ENCODE results near the gene SIGLEC6.

The SIGLEC6 gene

DNA sequence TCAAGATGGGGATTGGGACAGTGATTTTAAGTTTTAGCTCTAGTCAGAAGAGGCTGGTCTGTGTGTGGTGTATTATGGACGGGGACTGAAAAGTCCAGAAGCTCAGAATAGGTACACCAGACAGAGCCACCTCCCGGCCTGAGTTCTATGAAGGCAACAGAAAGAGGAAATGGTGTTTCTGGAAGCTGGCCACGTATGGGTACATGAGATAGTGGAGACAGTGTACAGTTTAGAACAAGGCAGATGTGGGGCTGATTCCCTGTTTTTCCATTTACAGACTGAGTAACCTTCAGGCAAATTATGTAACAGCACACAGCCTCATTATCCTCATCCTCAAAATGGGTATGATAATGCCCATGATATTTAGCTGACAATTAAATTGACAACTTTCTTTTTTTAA lies 40.9 kb upstream of the SIGLEC6 start:
- Histone ChIP-seq H3K9ac (ENCODE audit: low read length) (no peak overlapping the region), H3K27ac (ENCODE audit: low read depth, low read length) (no peak overlapping the region), H4K12ac (ENCODE audit: low read depth, low read length) (no peak overlapping the region), H3K4ac (ENCODE audit: low read depth, low read length) (peak overlapping the region; percentile 12), H3K4me3 (ENCODE audit: low read depth, low read length) (no peak overlapping the region), H3K79me2 (ENCODE audit: control insufficient read depth, insufficient read depth, low read length, poor library complexity) (no peaks in the 10 kb centered on the region), H2AFZ (ENCODE audit: insufficient read depth, low read length, poor library complexity) (no peak overlapping the region), H4K8ac (ENCODE audit: low read depth, low read length) (no peak overlapping the region), H3K18ac (ENCODE audit: low read length) (no peak overlapping the region), H2BK5ac (ENCODE audit: low read depth, low read length, poor library complexity) (no peak overlapping the region), H3K9me3 (ENCODE audit: insufficient read depth, low read depth, low read length) (no peaks in the 10 kb centered on the region), H3K23ac (ENCODE audit: low read length) (no peak overlapping the region), H3K14ac (ENCODE audit: low read length) (no peak overlapping the region), H3K36me3 (ENCODE audit: control insufficient read depth in 1 of 2, insufficient read depth in 2 of 2, low read length in 2 of 2) (peaks cover 3 to 15% of the 10 kb centered on the region in 2 experiments), H3K79me1 (ENCODE audit: low read length) (peaks cover 2% of the 10 kb centered on the region), H3K27me3 (ENCODE audit: insufficient read depth, low read length) (no peaks in the 10 kb centered on the region), H4K91ac (ENCODE audit: low read depth, low read length) (no peak overlapping the region), H2BK12ac (ENCODE audit: low read length) (no peak overlapping the region), H2BK120ac (ENCODE audit: insufficient read depth, low read length, poor library complexity) (no peak overlapping the region), H3K4me1 (ENCODE audit: control insufficient read depth in 1 of 2, insufficient read depth in 2 of 2, low read length in 2 of 2) (peaks cover 7 to 9% of the 10 kb centered on the region in 2 experiments), H2AK5ac (ENCODE audit: low read length) (no peak overlapping the region), H3K4me2 (ENCODE audit: low read length) (peak overlapping the region; percentile 79)
- no peak for DNase-seq
- WGBS (ENCODE audit: extremely low coverage, insufficient coverage, insufficient read length), result no CpG with 5 or more reads among the region's 3 CpGs

DNA sequence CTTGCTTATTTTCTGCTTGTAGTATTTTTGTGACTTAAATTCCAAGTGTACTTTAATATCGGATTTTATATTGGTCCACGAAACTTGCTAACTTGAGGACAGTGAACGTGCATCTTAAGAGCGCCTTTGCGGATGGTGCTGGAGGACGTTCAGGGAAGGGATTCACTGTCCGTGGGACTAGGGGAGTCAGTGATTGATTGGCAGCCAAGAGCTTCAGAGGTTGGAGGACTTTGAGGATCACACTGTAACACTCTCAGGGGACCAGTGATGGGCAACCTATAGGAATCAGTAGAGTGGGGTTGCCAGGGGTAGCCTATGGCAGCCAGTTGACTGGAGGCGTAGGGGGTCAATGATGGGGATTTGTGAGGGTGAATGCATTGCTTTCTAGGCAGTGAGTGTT lies 40.1 kb upstream of the SIGLEC6 start:
- Histone ChIP-seq H4K8ac (ENCODE audit: low read depth, low read length) (peak overlapping the region; percentile 32), H3K18ac (ENCODE audit: low read length) (peak overlapping the region; percentile 73), H3K4me2 (ENCODE audit: low read length) (peak overlapping the region; percentile 79), H3K36me3 (ENCODE audit: control insufficient read depth in 1 of 2, insufficient read depth in 2 of 2, low read length in 2 of 2) (peaks cover 3 to 13% of the 10 kb centered on the region in 2 experiments), H3K27ac (ENCODE audit: low read depth, low read length) (no peak overlapping the region), H3K4me3 (ENCODE audit: low read depth, low read length) (peak overlapping the region; percentile 86), H3K23ac (ENCODE audit: low read length) (no peak overlapping the region), H3K27me3 (ENCODE audit: insufficient read depth, low read length) (no peaks in the 10 kb centered on the region), H2AFZ (ENCODE audit: insufficient read depth, low read length, poor library complexity) (peak overlapping the region; percentile 30), H4K91ac (ENCODE audit: low read depth, low read length) (peak overlapping the region; percentile 52), H3K4ac (ENCODE audit: low read depth, low read length) (peak overlapping the region; percentile 77), H2AK5ac (ENCODE audit: low read length) (peak overlapping the region; percentile 66), H2BK120ac (ENCODE audit: insufficient read depth, low read length, poor library complexity) (no peak overlapping the region), H3K79me1 (ENCODE audit: low read length) (peaks cover 2% of the 10 kb centered on the region), H3K79me2 (ENCODE audit: control insufficient read depth, insufficient read depth, low read length, poor library complexity) (no peaks in the 10 kb centered on the region), H2BK5ac (ENCODE audit: low read depth, low read length, poor library complexity) (peak overlapping the region; percentile 51), H3K9me3 (ENCODE audit: insufficient read depth, low read depth, low read length) (no peaks in the 10 kb centered on the region), H4K12ac (ENCODE audit: low read depth, low read length) (peak overlapping the region; percentile 52), H3K4me1 (ENCODE audit: control insufficient read depth in 1 of 2, insufficient read depth in 2 of 2, low read length in 2 of 2) (peaks cover 7 to 9% of the 10 kb centered on the region in 2 experiments), H3K14ac (ENCODE audit: low read length) (peak overlapping the region; percentile 57), H2BK12ac (ENCODE audit: low read length) (no peak overlapping the region), H3K9ac (ENCODE audit: low read length) (no peak overlapping the region)
- DNase-seq, result peak in 1 of 2 donors; percentile 9
- WGBS (ENCODE audit: extremely low coverage, insufficient coverage, insufficient read length), result no CpG with 5 or more reads among the region's 8 CpGs

DNA sequence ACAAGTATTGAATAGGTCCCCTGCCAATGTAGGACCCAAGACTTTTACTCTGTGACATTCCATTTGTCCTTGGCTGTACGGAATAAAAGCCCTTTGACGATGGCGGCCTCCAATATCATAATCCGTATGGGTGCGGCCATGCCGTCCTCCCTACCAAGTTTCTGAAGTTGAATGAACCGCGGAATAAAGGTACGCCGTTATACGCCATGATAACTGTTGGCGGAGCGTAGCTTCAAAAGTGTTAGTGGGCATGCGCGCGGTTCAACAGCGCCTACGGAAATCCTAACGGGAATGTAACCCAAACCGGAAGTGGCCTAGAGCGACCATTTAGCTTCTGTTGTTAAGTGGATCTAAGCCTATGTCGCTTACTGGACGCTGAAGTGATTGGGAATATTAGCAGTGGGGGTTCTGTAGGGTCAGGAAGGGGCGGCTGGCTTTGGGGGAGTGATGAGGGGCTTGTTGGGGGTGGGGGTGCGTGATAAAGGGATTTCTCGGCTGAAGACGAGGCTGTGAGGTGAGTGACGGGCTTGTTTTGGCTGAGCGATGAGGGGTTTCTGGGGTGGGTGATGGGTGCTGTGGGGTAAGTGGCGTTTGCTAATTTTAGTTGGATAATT lies 39.6 kb upstream of the SIGLEC6 start, which contains the start of gene ZNF175:
Gene ZNF175, plus strand, starts transcription at position 322 of the 614 bp plus-strand sequence. CDS start 2,047 bp downstream, outside the sequence.
- H3K23ac ChIP-seq (ENCODE audit: low read length), result no peak within 1 kb of the TSS
- peak within 1 kb of the TSS; percentile 73 for H3K18ac ChIP-seq (ENCODE audit: low read length)
- H3K4me1 ChIP-seq (ENCODE audit: control insufficient read depth in 1 of 2, insufficient read depth in 2 of 2, low read length in 2 of 2), result peaks cover 9 to 11% of the 10 kb centered on the region in 2 experiments
- no CpG with 5 or more reads among the region's 30 CpGs for WGBS (ENCODE audit: extremely low coverage, insufficient coverage, insufficient read length)
- H3K14ac ChIP-seq (ENCODE audit: low read length), result peak within 1 kb of the TSS; percentile 57
- H4K12ac ChIP-seq (ENCODE audit: low read depth, low read length), result peak within 1 kb of the TSS; percentile 52
- peaks cover 3 to 9% of the 10 kb centered on the region in 2 experiments for H3K36me3 ChIP-seq (ENCODE audit: control insufficient read depth in 1 of 2, insufficient read depth in 2 of 2, low read length in 2 of 2)
- peak; percentile 97 to 100 for DNase-seq
- peak within 1 kb of the TSS; percentile 82 for H4K8ac ChIP-seq (ENCODE audit: low read depth, low read length)
- H3K27ac ChIP-seq (ENCODE audit: low read depth, low read length), result no peak within 1 kb of the TSS
- peak within 1 kb of the TSS; percentile 33 for H2AFZ ChIP-seq (ENCODE audit: insufficient read depth, low read length, poor library complexity)
- H3K4me2 ChIP-seq (ENCODE audit: low read length), result peak within 1 kb of the TSS; percentile 79
- H3K9me3 ChIP-seq (ENCODE audit: insufficient read depth, low read depth, low read length), result peaks cover 2% of the 10 kb centered on the region
- H3K79me1 ChIP-seq (ENCODE audit: low read length), result peaks cover 4% of the 10 kb centered on the region
- peak within 1 kb of the TSS; percentile 77 for H3K4ac ChIP-seq (ENCODE audit: low read depth, low read length)
- peak within 1 kb of the TSS; percentile 86 for H4K91ac ChIP-seq (ENCODE audit: low read depth, low read length)
- peak within 1 kb of the TSS; percentile 86 for H3K4me3 ChIP-seq (ENCODE audit: low read depth, low read length)
- peak within 1 kb of the TSS; percentile 66 for H2AK5ac ChIP-seq (ENCODE audit: low read length)
- H2BK120ac ChIP-seq (ENCODE audit: insufficient read depth, low read length, poor library complexity), result no peak within 1 kb of the TSS
- H2BK12ac ChIP-seq (ENCODE audit: low read length), result no peak within 1 kb of the TSS
- peak within 1 kb of the TSS; percentile 51 for H2BK5ac ChIP-seq (ENCODE audit: low read depth, low read length, poor library complexity)
- peak within 1 kb of the TSS; percentile 53 for H3K9ac ChIP-seq (ENCODE audit: low read length)
- H3K27me3 ChIP-seq (ENCODE audit: insufficient read depth, low read length), result no peaks in the 10 kb centered on the region
- H3K79me2 ChIP-seq (ENCODE audit: control insufficient read depth, insufficient read depth, low read length, poor library complexity), result no peaks in the 10 kb centered on the region

DNA sequence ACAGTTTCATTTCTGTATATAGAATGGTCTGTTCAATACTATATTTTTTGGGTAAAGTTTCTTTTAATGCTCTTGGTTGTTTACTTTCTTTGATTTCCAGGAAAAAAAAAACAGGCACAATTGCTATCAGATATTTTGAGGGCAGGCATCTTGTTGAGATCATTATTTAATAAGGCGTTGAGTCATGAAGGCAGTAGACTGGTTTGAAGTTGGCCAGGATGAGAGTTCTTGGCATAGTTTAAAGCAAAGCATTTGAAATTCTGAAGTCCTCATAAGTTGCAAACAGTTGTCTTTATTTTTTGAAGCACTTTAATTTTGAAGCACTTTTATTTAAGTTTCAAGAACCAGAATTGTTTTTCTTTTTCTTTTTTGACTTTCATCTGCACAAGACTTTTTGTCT lies 37.0 kb upstream of the SIGLEC6 start:
- Histone ChIP-seq H3K4ac (ENCODE audit: low read depth, low read length) (no peak overlapping the region), H2BK5ac (ENCODE audit: low read depth, low read length, poor library complexity) (no peak overlapping the region), H4K8ac (ENCODE audit: low read depth, low read length) (no peak overlapping the region), H3K79me2 (ENCODE audit: control insufficient read depth, insufficient read depth, low read length, poor library complexity) (no peaks in the 10 kb centered on the region), H4K12ac (ENCODE audit: low read depth, low read length) (no peak overlapping the region), H2AK5ac (ENCODE audit: low read length) (no peak overlapping the region), H3K79me1 (ENCODE audit: low read length) (peaks cover 4% of the 10 kb centered on the region), H4K91ac (ENCODE audit: low read depth, low read length) (no peak overlapping the region), H2BK120ac (ENCODE audit: insufficient read depth, low read length, poor library complexity) (no peak overlapping the region), H3K4me2 (ENCODE audit: low read length) (no peak overlapping the region), H3K4me1 (ENCODE audit: control insufficient read depth in 1 of 2, insufficient read depth in 2 of 2, low read length in 2 of 2) (peaks cover 14 to 17% of the 10 kb centered on the region in 2 experiments), H3K9ac (ENCODE audit: low read length) (no peak overlapping the region), H3K9me3 (ENCODE audit: insufficient read depth, low read depth, low read length) (peaks cover 12% of the 10 kb centered on the region), H3K23ac (ENCODE audit: low read length) (no peak overlapping the region), H3K27me3 (ENCODE audit: insufficient read depth, low read length) (no peaks in the 10 kb centered on the region), H3K18ac (ENCODE audit: low read length) (no peak overlapping the region), H2BK12ac (ENCODE audit: low read length) (no peak overlapping the region), H3K14ac (ENCODE audit: low read length) (no peak overlapping the region), H3K36me3 (ENCODE audit: control insufficient read depth in 1 of 2, insufficient read depth in 2 of 2, low read length in 2 of 2) (peaks cover 3 to 5% of the 10 kb centered on the region in 2 experiments), H2AFZ (ENCODE audit: insufficient read depth, low read length, poor library complexity) (no peak overlapping the region), H3K4me3 (ENCODE audit: low read depth, low read length) (no peak overlapping the region), H3K27ac (ENCODE audit: low read depth, low read length) (no peak overlapping the region)
- peak in 1 of 2 donors; percentile 46 for DNase-seq
- no CpG with 5 or more reads among the region's 1 CpG for WGBS (ENCODE audit: extremely low coverage, insufficient coverage, insufficient read length)

Data from trophoblast cell (in vitro differentiated cells and primary cell).